Neural cell (in vitro differentiated cells): Measurements from ENCODE around the gene UBL4A. TPM values are rescaled to one million over a fixed set of nuclear protein-coding genes. Genes with fewer than 3 reads are reported as not detected.

Experiments
- H2AFZ ChIP-seq: fragments of 200-600, 300-800 bp; sonication (generic), shearing (Covaris generic); 2 replicates; pipeline ENCODE4 v1.6.0; 2014; ENCODE audit warnings: low read depth, mild to moderate bottlenecking, antibody characterized with exemption, low read length, moderate library complexity
- H3F3A ChIP-seq: fragments of 200-600 bp; shearing (Covaris generic); 2 replicates; pipeline ENCODE4 v1.6.1; 2016; ENCODE audit warnings: mild to moderate bottlenecking, moderate library complexity, mixed read lengths, antibody characterized with exemption, low read length; ENCODE audit not compliant: insufficient read depth, poor library complexity, severe bottlenecking
- H3K27ac ChIP-seq: fragments of 200-600, 300-800 bp; sonication (generic), shearing (Covaris generic); 2 replicates; pipeline ENCODE4 v1.5.1; 2014; ENCODE audit warnings: mild to moderate bottlenecking, low read length, moderate library complexity
- H3K27me3 ChIP-seq: fragments of 300-800, 200-600 bp; sonication (generic), shearing (Covaris generic); 2 replicates; pipeline ENCODE4 v1.6.0; 2014; ENCODE audit warnings: mild to moderate bottlenecking, low read depth, low read length, moderate library complexity; ENCODE audit not compliant: insufficient read depth
- H3K36me3 ChIP-seq: fragments of 300-800, 200-600 bp; sonication (generic), shearing (Covaris generic); 2 replicates; pipeline ENCODE4 v1.5.1; 2014; ENCODE audit warnings: mild to moderate bottlenecking, antibody characterized with exemption, low read length, moderate library complexity; ENCODE audit not compliant: insufficient read depth
- H3K4me2 ChIP-seq: fragments of 300-800, 200-600 bp; sonication (generic), shearing (Covaris generic); 2 replicates; pipeline ENCODE4 v1.6.0; 2014; ENCODE audit warnings: mild to moderate bottlenecking, low read length
- H3K4me3 ChIP-seq: fragments of 300-800, 200-600 bp; sonication (generic), shearing (Covaris generic); 2 replicates; pipeline ENCODE4 v1.5.1; 2014; ENCODE audit warnings: mild to moderate bottlenecking, low read length, moderate library complexity
- H3K79me2 ChIP-seq: fragments of 200-600 bp; shearing (Covaris generic); replicated peaks from 2 replicates; pipeline ENCODE4 v1.6.0; 2014; ENCODE audit warnings: mild to moderate bottlenecking, low read length, moderate library complexity; ENCODE audit not compliant: insufficient read depth
- H3K9ac ChIP-seq: fragments of 300-800, 200-600 bp; sonication (generic), shearing (Covaris generic); 2 replicates; pipeline ENCODE4 v1.6.1; 2016; ENCODE audit warnings: mild to moderate bottlenecking, low read length, mixed read lengths
- H3K9me2 ChIP-seq: fragments of 200-600 bp; shearing (Covaris generic); 2 replicates; pipeline ENCODE4 v1.6.1; 2016; ENCODE audit warnings: mild to moderate bottlenecking, low read length, mixed read lengths; ENCODE audit not compliant: insufficient read depth
- H3K9me3 ChIP-seq: fragments of 200-600, 300-800 bp; sonication (generic), shearing (Covaris generic); 2 replicates; pipeline ENCODE4 v1.6.1; 2016; ENCODE audit warnings: mild to moderate bottlenecking, mixed run types, low read length, moderate library complexity, mixed read lengths
- H4K20me1 ChIP-seq: fragments of 200-600 bp; shearing (Covaris generic); 2 replicates; pipeline ENCODE4 v1.6.1; 2016; ENCODE audit warnings: mild to moderate bottlenecking, mixed run types; ENCODE audit not compliant: insufficient read depth
- CTCF ChIP-seq: fragments of 450-650 bp; IDR thresholded peaks from 2 replicates; pipeline ENCODE4 v1.5.1; 2014; ENCODE audit warnings: antibody characterized with exemption, mild to moderate bottlenecking, moderate library complexity; ENCODE audit not compliant: poor library complexity, severe bottlenecking
- EP300 ChIP-seq: fragments of 450-650 bp; conservative IDR thresholded peaks from 2 replicates; pipeline ENCODE4 v1.6.1; 2014; ENCODE audit warnings: antibody characterized with exemption, mild to moderate bottlenecking, moderate library complexity; ENCODE audit not compliant: poor library complexity, severe bottlenecking
- EZH2 ChIP-seq: fragments of 200-600, 300-800 bp; shearing (Covaris generic), sonication (generic); IDR thresholded peaks from 2 replicates; pipeline ENCODE4 v1.6.1; 2014; ENCODE audit warnings: antibody characterized with exemption, low read length, borderline replicate concordance, mild to moderate bottlenecking; ENCODE audit not compliant: insufficient read depth, poor library complexity, severe bottlenecking
- MXI1 ChIP-seq: fragments of 450-650 bp; conservative IDR thresholded peaks from 2 replicates; pipeline ENCODE4 v1.6.1; 2014; ENCODE audit warnings: antibody characterized with exemption, mild to moderate bottlenecking; ENCODE audit not compliant: poor library complexity, severe bottlenecking
- POLR2AphosphoS5 ChIP-seq: IDR thresholded peaks from 2 replicates; pipeline ENCODE4 v1.6.1; 2012
- RAD21 ChIP-seq: fragments of 450-650 bp; conservative IDR thresholded peaks from 2 replicates; pipeline ENCODE4 v1.6.1; 2014; ENCODE audit warnings: antibody characterized with exemption, mild to moderate bottlenecking, moderate library complexity
- REST ChIP-seq: IDR thresholded peaks from 2 replicates; pipeline ENCODE4 v1.6.1; 2012; ENCODE audit warnings: borderline replicate concordance
- SMC3 ChIP-seq: fragments of 450-650 bp; conservative IDR thresholded peaks from 2 replicates; pipeline ENCODE4 v1.6.1; 2014; ENCODE audit warnings: antibody characterized with exemption, mild to moderate bottlenecking, moderate library complexity; ENCODE audit not compliant: poor library complexity
- TAF1 ChIP-seq: IDR thresholded peaks from 2 replicates; pipeline ENCODE4 v1.6.1; 2012; ENCODE audit warnings: low read depth
- polyA plus RNA-seq: library from polyadenylated mRNA; depleted of rRNA; stranded (reverse); fragments of >200 nt; gene quantifications from 2 replicates; pipeline ENCODE4 v1.2.3, GENCODE V29; 2014

The UBL4A gene
- polyA plus RNA-seq, 1 donor from 2014 or later: 28.5 TPM

- Histone ChIP-seq H3K79me2 (no peaks in the 10 kb centered on the region), H4K20me1 (no peaks in the 10 kb centered on the region), H3K9me2 (no peaks in the 10 kb centered on the region), H3K4me2 (no peak overlapping the region), H2AFZ (no peak overlapping the region), H3K9me3 (no peaks in the 10 kb centered on the region), H3F3A (no peaks in the 10 kb centered on the region), H3K36me3 (no peaks in the 10 kb centered on the region), H3K27me3 (no peaks in the 10 kb centered on the region), H3K9ac (no peak overlapping the region), H3K27ac (no peak overlapping the region), H3K4me3 (no peak overlapping the region)
- no peak for TF ChIP-seq RAD21
- no peak for TF ChIP-seq CTCF
- TF ChIP-seq POLR2AphosphoS5: no peak
- no peak for TF ChIP-seq SMC3
- TF ChIP-seq EZH2: no peak
- no peak for TF ChIP-seq REST
- TF ChIP-seq MXI1: no peak
- TF ChIP-seq TAF1: no peak
- TF ChIP-seq EP300: no peak
Observed at GRCh38 chrX:154525606-154526490, 39.4 kb upstream of the UBL4A start.

GRCh38 chrX:154519389-154519788, 33.0 kb upstream of the UBL4A start:
- Histone ChIP-seq H3K79me2 (no peaks in the 10 kb centered on the region), H3K27ac (no peak overlapping the region), H3K4me3 (no peak overlapping the region), H3K9me2 (no peaks in the 10 kb centered on the region), H3K36me3 (no peaks in the 10 kb centered on the region), H2AFZ (no peak overlapping the region), H3K27me3 (no peaks in the 10 kb centered on the region), H4K20me1 (no peaks in the 10 kb centered on the region), H3F3A (no peaks in the 10 kb centered on the region), H3K9me3 (no peaks in the 10 kb centered on the region), H3K4me2 (no peak overlapping the region), H3K9ac (no peak overlapping the region)
- TF ChIP-seq POLR2AphosphoS5: no peak
- no peak for TF ChIP-seq MXI1
- TF ChIP-seq RAD21: no peak
- no peak for TF ChIP-seq SMC3
- no peak for TF ChIP-seq EZH2
- no peak for TF ChIP-seq CTCF
- no peak for TF ChIP-seq TAF1
- TF ChIP-seq EP300: no peak
- no peak for TF ChIP-seq REST
